Activated CD4-positive, alpha-beta T cell treated with anti-CD3 and anti-CD28 coated beads, Interleukin-2, amount 50 U/mL, for 24 hours (primary cell): ENCODE data around the gene DSCAML1.

Source experiments
- DNase-seq, 2 donors: peaks; one replicate each; pipeline ENCODE4 v3.0.0-alpha.2; 2020; ENCODE audit warnings: low read depth in 1 of 2, low spot score in 1 of 2

The DSCAML1 gene

GRCh38 chr11:117529816-117530215 is 267.2 kb downstream of the DSCAML1 start:
- DNase-seq: no peak

- no peak for DNase-seq
Measured at GRCh38 chr11:117528097-117528721, 268.8 kb downstream of the DSCAML1 start.

DNA sequence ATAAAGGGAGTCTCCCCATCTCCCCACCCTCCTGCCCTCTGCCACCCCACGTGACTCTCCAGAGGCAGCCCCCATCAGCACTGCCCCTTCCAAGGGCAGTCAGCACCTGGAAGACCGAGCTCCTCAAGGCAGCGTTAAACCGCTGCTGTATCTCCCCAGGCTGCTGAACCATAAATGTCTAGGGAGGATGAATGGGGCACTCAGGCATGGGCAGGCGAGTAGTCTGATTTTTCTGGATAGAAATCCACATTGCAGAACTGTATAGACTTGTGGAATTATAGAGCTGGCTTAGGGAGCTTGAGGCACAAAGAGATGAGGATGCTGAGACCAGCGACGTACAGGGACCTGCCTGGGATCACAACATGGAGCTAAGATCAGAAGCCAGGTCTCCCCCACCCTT is 269.7 kb downstream of the DSCAML1 start:
- DNase-seq: no peak

DNA sequence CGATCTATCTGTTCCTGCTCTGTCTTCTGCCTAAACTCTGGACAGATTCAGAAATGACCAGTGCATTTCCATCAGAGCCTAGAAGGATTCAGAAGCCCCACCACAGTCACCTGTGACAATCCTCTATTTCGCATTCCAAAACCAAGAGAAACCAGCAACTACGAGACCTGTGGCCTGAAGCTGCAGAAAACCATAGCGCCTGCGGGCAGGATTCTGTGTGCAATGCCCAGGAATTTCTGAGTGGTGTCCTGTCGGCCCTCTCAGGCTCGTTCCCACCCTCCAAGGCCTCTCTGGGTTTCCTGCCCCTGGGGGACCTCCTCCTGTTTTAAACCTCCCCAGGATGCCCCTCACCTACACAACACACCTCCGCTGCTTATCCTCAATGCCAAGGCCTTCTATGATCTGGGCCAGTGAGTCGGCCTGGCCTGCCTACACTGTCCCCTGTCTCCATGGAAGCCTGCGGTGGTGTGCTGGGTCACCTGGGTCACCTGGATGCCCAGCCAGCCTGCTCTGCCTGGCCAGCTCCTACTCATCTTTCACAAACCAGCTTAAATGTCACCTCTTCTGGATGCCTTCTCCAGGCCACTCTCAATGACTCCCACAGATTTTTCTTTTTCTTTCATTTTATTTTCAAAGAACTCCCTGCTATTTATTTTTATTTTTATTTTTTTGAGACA is 271.0 kb downstream of the DSCAML1 start:
- DNase-seq: no peak

- no peak for DNase-seq
Measured at GRCh38 chr11:117524468-117525183, 272.4 kb downstream of the DSCAML1 start.

GRCh38 chr11:117523680-117524079 is 273.3 kb downstream of the DSCAML1 start:
- no peak for DNase-seq

GRCh38 chr11:117521974-117522373 is 275.0 kb downstream of the DSCAML1 start:
- DNase-seq: no peak

- DNase-seq: no peak
Measured at GRCh38 chr11:117520966-117521365, 276.1 kb downstream of the DSCAML1 start.

GRCh38 chr11:117520201-117520600 is 276.8 kb downstream of the DSCAML1 start:
- no peak for DNase-seq

GRCh38 chr11:117519590-117519989 is 277.4 kb downstream of the DSCAML1 start:
- no peak for DNase-seq

DNA sequence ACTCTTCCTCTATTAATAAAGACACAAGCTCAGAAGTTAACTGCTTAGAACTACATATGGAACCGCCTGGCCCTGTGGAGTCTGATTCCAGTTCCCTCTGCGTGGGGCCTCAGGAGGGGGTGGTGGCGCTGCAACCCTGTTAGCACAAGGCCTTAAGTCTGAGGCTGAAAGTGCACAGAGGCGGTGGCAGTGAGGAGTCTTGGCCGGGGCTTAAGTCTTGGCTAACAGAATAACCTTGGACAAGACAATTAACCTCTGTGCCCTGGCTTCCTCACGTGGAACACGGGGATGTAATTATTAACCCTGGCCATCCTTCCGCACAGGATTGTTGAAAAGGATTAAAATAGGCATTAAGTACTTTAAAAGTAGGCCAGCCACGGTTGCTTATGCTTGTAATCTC is 277.8 kb downstream of the DSCAML1 start:
- DNase-seq: no peak

DNA sequence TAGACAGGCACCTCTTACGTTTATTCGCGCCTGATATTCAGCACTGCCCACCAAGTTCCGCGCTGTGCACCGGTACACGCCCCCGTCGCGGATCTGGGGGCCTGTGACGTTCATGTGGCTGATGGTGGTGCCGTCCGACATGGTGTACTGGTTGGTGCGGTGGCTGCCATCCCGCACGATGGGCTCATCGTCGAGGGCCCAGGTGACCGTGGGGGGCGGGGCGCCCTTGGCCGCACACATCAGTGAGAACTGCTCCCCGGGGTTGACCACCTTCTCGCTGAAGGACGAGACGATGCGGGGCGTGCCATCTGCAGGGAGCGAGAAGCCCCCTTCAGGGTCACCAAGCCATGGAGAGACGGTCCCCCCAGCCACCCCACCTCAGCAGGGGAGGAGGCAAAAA is 278.6 kb downstream of the DSCAML1 start:
- DNase-seq: no peak

GRCh38 chr11:117517097-117517496 is 279.9 kb downstream of the DSCAML1 start:
- DNase-seq: no peak

- no peak for DNase-seq
Measured at GRCh38 chr11:117515892-117516787, 280.9 kb downstream of the DSCAML1 start.

GRCh38 chr11:117514256-117514655 is 282.8 kb downstream of the DSCAML1 start:
- no peak for DNase-seq

- DNase-seq: no peak
Measured at GRCh38 chr11:117513666-117514065, 283.4 kb downstream of the DSCAML1 start.

DNA sequence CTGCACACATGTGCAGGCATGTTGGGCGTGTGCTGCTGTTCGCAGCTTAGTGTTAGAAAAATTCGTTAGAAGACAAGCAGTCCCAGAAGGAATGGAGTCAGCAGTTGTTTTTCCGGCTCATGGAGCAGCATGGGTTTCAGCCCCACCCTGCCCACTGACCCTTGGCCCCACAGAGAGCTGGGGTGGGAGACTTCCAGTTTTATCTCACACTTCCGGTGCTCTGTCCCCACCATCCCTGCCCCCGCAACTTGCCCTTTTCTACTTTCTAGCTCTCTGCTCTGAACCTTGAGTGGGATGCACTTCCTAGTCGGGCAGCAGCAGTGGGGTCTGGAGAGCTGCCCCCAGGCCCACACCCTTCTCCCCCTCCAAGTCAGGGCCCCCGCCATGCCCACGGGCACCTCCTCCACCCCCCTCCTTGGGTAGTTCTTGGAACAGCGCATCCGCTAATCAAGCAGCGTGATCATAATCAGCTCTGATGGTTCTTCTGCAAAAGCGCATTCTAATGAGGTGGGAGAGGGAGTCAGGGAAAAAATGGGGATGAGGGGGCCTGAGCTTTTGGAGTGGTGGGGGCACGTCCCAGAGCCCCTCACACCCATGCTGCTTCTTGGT is 285.0 kb downstream of the DSCAML1 start:
- DNase-seq: no peak

- DNase-seq: no peak
Measured at GRCh38 chr11:117511483-117511930, 285.5 kb downstream of the DSCAML1 start.

DNA sequence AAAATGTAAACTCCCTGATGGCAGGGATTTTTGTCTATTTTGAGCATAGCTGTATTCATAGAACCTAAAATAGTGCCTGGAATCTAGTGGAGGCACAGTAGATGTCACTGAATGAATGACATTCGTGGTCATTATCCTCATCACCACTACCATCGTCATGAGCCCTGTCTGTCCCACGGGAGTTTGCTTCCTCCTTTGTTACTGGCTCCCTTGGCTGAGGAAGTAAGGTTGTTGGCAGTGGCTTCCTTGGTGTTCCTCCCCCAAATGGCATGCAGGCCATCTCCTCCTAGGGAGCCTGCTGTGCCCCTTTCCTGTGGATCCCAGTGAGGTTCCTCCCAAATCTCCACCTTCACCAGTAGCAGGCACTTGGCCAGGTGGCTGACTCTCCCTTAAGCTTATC is 286.4 kb downstream of the DSCAML1 start:
- DNase-seq: no peak

GRCh38 chr11:117509543-117509942 is 287.5 kb downstream of the DSCAML1 start:
- no peak for DNase-seq

DNA sequence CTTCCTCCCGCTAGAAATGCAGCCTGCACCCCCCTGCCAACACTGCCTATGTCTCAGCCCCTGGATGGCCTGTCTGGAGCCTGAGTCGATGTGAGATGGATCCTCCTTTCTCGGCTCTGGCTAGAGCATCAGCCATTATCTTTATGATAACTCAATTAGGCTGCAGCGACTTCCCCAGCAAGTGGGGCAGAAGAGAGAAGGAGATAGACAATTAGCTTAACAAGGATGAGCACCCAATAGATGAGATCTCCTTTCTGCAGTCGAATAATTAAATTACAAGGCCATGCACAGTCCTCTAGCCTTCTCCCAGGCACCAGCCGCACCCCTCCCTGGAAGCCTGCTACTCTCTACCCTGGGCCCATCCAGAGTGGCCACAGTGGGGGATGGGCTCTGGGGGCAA is 290.0 kb downstream of the DSCAML1 start:
- no peak for DNase-seq
